ENCODE data around the gene PLXDC2. TPM values are rescaled to one million over a fixed set of nuclear protein-coding genes. Genes with fewer than 3 reads are reported as not detected.
"Not testable (repeated sequence)": the region's sequence is repeated elsewhere in the genome, so short reads cannot be mapped to it uniquely, and the experiment has no call there.

The PLXDC2 gene
- total RNA-seq, 1 experiment from 2014 or later: 0.76 TPM

- no peak for DNase-seq (ENCODE audit: low spot score)
Observed at GRCh38 chr10:20040012-20040411, 223.8 kb downstream of the PLXDC2 start.

- DNase-seq (ENCODE audit: low spot score): no peak
Observed at GRCh38 chr10:20041931-20042330, 225.7 kb downstream of the PLXDC2 start.

DNA sequence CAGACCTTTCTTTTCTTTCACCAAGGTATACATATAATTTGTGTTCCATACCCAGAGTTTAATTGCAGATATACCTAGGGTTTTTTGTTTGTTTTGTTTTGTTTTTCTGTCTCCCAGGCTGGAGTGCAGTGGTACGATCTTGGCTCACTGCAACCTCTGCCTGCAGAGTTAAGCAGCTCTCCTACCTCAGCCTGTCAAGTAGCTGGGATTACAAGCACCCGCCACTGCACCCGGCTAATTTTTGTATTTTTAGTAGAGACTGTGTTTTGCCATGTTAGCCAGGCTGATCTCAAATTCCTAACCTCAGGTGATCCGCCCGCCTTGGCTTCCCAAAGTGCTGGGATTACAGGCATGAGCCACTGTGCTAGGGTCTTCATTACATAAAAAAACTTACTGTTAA lies 228.9 kb downstream of the PLXDC2 start:
- not testable (repeated sequence) for DNase-seq (ENCODE audit: low spot score)

DNA sequence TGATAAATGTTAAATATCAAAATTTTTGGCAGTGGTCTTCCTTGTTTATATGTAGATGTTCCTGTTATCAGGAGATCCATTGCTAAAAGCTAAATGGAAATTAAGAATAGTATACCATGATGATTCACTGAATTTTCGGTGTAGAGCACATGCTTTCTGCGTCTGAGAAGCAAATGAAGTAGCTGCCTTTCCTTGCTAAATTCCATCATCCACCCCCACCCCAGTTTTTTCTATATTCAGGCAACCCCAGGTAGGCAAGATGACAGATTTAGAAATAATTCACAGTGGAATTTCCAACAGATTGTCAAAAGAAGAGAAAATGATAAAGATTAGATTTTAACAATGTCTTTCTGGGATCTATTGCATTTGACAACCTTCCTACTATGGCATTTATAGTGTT lies 231.9 kb downstream of the PLXDC2 start:
- no peak for DNase-seq (ENCODE audit: low spot score)

- DNase-seq (ENCODE audit: low spot score): no peak
Observed at GRCh38 chr10:20058135-20058534, 241.9 kb downstream of the PLXDC2 start.

GRCh38 chr10:20059084-20059835 lies 243.0 kb downstream of the PLXDC2 start:
- DNase-seq (ENCODE audit: low spot score): no peak

GRCh38 chr10:20065814-20066213 lies 249.6 kb downstream of the PLXDC2 start:
- DNase-seq (ENCODE audit: low spot score): no peak

- DNase-seq (ENCODE audit: low spot score): no peak
Observed at GRCh38 chr10:20073167-20073566, 256.9 kb downstream of the PLXDC2 start.

GRCh38 chr10:20075713-20076112 lies 259.5 kb downstream of the PLXDC2 start:
- DNase-seq (ENCODE audit: low spot score): no peak

- DNase-seq (ENCODE audit: low spot score): no peak
Observed at GRCh38 chr10:20084451-20084850, 268.2 kb downstream of the PLXDC2 start.

DNA sequence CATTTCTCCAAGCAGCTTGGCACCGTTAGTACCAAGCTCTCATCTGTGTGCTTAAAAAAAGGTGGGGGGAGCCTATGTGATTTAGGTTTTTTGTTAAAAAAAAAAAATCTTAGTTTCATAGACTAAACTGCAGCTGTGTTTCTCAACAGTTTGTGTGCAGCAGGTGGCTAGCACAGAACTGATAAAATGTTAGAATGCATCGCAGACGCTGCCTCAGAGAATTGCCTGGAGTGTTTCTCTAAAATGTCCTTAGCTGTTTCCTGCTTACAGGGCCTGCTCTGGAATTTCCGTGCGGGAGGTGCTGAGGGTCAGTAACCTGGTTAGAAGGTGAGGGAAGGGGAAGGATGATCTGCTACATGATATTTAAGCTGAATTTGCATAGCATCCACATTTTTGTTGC lies 268.9 kb downstream of the PLXDC2 start:
- no peak for DNase-seq (ENCODE audit: low spot score)

DNA sequence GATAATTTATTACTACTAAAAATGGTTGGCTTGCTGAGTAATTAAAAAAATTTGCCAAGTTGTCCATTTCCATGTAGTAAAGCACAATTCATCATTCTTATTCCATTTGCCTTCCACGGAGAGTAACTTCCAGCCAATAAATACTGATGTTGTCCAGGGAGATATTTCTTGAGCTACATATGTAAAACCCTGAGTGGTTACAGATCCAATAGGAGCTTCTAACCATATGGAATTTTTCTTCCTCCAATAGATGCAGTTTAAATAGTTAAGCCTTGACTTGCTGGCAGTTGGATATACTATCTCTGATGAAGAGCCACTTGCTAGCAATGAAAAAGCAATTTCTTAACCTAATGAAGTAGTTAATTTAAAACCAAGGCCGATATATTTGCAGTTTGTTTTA lies 271.1 kb downstream of the PLXDC2 start:
- no peak for DNase-seq (ENCODE audit: low spot score)

GRCh38 chr10:20088061-20088701 lies 271.9 kb downstream of the PLXDC2 start:
- DNase-seq (ENCODE audit: low spot score): no peak

DNA sequence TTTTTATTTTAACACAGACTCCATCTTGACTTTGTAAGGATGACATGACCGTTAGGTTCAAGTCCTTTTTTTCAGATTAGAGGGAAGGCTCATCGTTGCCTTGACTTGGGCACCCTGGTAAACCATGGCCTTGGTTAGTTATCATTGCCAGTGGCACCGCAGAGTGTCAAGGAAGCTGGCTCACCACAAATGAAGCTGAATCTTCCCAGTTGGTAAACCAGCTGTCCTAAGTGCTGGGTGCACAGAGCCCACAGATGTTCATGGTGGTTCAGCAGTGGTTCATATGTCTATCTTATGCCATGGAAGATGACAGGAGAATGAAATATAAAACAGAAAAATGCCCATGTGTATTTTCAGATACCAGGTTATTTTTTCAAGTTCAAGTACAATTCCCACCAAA lies 273.6 kb downstream of the PLXDC2 start:
- DNase-seq (ENCODE audit: low spot score): no peak

- DNase-seq (ENCODE audit: low spot score): no peak
Observed at GRCh38 chr10:20090831-20091230, 274.6 kb downstream of the PLXDC2 start.

- DNase-seq (ENCODE audit: low spot score): no peak
Observed at GRCh38 chr10:20091698-20092097, 275.5 kb downstream of the PLXDC2 start.

- DNase-seq (ENCODE audit: low spot score): no peak
Observed at GRCh38 chr10:20093600-20093999, 277.4 kb downstream of the PLXDC2 start.

DNA sequence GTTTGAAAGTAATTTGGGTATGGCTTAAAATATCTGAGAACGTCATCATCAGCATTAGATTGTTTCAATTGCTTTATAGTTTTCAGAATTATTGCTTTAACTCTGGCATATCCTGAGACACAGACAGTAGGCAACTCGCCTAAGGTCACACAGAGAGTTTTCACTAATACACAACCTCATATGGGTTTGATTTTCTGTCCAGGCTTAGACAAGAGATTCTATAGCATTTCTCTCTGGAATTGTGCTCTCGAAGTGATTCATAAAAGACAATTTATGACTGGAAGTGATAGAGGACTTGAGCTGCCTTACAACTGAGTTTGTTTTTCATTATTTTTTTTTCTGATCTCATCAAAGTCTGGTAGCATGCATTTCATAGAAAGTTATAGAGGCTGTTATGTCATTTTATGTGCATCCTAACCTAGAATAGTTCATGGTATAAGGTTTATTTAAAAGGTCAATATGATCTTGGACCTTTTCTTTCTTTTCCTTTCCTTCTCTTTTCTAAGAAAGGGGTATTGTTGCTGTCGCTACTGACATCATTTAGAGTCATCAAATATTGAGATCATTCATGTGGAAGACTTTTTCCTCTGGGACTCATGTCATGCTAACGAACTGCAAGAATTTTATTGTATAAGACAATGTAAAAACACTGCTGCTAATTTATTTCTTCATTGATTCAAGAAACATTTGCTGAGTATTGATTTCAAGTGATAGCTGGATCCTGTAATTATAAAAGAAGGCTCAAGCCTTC lies 278.2 kb downstream of the PLXDC2 start:
- no peak for DNase-seq (ENCODE audit: low spot score)

DNA sequence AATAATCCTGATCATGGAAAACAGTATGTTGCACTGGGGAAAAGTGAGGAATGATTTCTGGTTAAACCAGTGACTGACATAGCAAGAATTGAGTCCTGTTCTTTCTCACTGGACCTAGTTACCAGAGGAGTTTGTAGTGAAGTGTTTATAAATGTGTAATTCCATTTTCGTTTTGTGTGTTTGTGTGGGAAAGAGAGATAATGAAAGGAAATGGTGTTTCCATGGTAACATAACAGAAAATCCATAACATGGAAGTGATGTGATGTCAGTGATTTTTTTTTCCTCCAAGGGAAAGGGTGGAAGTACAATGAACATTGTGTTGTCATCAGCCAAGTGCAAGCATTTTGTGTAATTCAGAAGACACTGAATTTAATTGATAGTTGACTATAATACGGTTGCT lies 283.9 kb downstream of the PLXDC2 start:
- peak; percentile 39 for DNase-seq (ENCODE audit: low spot score)

GRCh38 chr10:20105236-20105635 lies 289.0 kb downstream of the PLXDC2 start:
- DNase-seq (ENCODE audit: low spot score): no peak

DNA sequence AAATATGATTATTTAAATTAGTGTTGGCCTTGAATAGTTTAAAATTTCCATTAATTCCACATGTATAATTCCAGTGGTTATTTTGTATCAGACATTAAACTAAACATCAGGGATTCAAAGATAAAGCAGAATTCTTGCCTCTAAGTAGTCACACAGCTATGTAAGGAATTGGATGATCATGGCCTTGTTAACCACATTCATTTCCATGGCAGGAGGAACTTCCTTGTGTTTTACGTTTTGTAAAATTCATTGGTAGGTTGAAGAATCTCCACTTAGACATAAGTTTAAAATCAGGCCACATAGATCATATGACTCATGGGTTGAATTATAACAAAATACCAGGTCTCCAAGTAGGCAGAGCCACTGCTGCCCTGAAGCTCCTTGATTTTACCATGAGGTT lies 289.7 kb downstream of the PLXDC2 start:
- no peak for DNase-seq (ENCODE audit: low spot score)

DNA sequence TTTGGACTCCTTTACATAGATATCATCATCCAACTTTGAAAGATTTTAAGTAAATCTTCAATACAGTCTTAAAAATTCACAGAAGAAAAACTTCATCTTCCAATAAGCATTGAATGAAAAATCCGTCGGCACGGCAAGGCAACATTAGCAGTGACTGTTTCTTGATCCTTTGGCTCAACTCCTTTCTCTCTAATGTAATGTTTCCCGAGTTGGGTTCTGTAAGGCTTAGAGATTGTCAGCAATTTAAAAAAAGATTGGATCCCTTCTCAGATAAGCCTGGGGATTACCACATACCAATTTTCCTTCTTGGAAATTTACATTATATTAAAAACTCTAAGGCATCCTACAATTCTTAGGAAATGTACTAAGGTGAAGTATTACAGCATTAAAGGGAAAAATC lies 291.8 kb downstream of the PLXDC2 start:
- DNase-seq (ENCODE audit: low spot score): no peak

DNA sequence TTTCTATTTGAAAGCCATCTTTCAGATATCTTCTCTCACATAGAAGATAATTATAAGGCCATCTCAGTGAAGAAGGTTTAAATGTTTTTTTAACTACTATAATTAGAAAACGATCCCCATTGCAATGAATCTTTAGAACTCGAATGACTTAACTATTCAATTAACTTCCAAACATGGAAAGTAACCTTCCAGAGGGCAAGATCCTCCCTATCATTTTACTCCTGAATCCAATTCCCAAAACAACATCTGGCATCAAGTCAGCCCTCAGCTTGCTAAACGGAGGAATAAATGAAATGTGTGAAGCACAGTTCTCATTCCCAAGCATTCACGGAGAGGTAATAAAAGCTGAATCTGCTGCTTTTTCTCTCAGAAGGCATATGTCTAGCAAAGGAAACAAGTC lies 293.4 kb downstream of the PLXDC2 start:
- no peak for DNase-seq (ENCODE audit: low spot score)
